Measurements from ENCODE around the gene LDLRAD2. TPM values are rescaled to one million over a fixed set of nuclear protein-coding genes. Genes with fewer than 3 reads are reported as not detected.
A peak's percentile ranks its signal among the peaks of the same experiment; 100 is the strongest.

Gene LDLRAD2
- total RNA-seq, 1 donor from 2014 or later, result 0.38 TPM

DNA sequence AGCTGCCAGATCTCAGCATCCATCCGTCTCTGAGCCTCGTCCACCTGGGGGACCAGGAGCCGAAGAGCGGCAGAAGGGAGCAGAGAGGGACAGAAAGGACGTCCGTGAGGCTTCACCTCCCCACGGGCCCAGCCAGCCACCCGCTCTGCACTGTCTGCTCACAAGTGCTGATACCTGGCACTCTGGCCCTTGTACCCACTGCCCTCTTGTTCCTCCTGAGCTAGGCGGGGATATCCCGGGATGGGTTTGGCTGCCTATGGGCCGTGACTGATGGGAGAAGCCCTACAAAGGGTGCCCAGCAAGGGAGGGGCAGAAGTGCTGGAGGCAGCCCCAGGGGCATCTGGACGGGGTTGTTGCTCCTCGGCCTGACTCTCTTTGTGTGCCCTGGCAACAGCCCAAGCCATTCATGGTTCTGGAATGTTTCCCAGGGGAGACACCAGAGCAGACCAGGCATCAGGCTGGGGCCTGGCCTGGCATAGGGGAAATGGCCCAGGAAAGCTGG, 57.6 kb downstream of the LDLRAD2 start:
- DNase-seq, result peak; percentile 72

GRCh38 chr1:21870611-21871010, 58.5 kb downstream of the LDLRAD2 start:
- Histone ChIP-seq H3K27ac (no peak overlapping the region), H3K36me3 (peaks cover 67% of the 10 kb centered on the region), H3K27me3 (no peaks in the 10 kb centered on the region), H3K9me3 (no peaks in the 10 kb centered on the region), H3K4me1 (no peaks in the 10 kb centered on the region), H3K4me3 (no peak overlapping the region)
- TF ChIP-seq, protein P1, sequence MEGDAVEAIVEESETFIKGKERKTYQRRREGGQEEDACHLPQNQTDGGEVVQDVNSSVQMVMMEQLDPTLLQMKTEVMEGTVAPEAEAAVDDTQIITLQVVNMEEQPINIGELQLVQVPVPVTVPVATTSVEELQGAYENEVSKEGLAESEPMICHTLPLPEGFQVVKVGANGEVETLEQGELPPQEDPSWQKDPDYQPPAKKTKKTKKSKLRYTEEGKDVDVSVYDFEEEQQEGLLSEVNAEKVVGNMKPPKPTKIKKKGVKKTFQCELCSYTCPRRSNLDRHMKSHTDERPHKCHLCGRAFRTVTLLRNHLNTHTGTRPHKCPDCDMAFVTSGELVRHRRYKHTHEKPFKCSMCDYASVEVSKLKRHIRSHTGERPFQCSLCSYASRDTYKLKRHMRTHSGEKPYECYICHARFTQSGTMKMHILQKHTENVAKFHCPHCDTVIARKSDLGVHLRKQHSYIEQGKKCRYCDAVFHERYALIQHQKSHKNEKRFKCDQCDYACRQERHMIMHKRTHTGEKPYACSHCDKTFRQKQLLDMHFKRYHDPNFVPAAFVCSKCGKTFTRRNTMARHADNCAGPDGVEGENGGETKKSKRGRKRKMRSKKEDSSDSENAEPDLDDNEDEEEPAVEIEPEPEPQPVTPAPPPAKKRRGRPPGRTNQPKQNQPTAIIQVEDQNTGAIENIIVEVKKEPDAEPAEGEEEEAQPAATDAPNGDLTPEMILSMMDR (IDR thresholded peaks at IDR 0.05), result no peak
- intact Hi-C loops (cut with DNase I), result no loop called here
- DNase-seq (no peak), ATAC-seq (no peak)

More for the DNA sequence above, 57.6 kb downstream of the LDLRAD2 start:
- intact Hi-C loops (cut with DNase I), result no loop called here
- no peaks in the 10 kb centered on the region for H3K9me3 ChIP-seq
- TF ChIP-seq, protein P1 (IDR thresholded peaks at IDR 0.05), result no peak
- ATAC-seq, result peak; percentile 53
- H3K4me1 ChIP-seq, result no peaks in the 10 kb centered on the region
- H3K36me3 ChIP-seq, result peaks cover 66% of the 10 kb centered on the region
- no peak overlapping the region for H3K4me3 ChIP-seq
- no peak overlapping the region for H3K27ac ChIP-seq
- H3K27me3 ChIP-seq, result no peaks in the 10 kb centered on the region

GRCh38 chr1:21871943-21872342, 59.9 kb downstream of the LDLRAD2 start:
- no peaks in the 10 kb centered on the region for H3K4me1 ChIP-seq
- DNase-seq, result no peak
- H3K36me3 ChIP-seq, result peaks cover 76% of the 10 kb centered on the region
- H3K4me3 ChIP-seq, result no peak overlapping the region
- no peak for ATAC-seq
- intact Hi-C loops (cut with DNase I), result no loop called here
- H3K27ac ChIP-seq, result no peak overlapping the region
- no peaks in the 10 kb centered on the region for H3K27me3 ChIP-seq
- no peaks in the 10 kb centered on the region for H3K9me3 ChIP-seq
- TF ChIP-seq, protein P1 (IDR thresholded peaks at IDR 0.05), result no peak

DNA sequence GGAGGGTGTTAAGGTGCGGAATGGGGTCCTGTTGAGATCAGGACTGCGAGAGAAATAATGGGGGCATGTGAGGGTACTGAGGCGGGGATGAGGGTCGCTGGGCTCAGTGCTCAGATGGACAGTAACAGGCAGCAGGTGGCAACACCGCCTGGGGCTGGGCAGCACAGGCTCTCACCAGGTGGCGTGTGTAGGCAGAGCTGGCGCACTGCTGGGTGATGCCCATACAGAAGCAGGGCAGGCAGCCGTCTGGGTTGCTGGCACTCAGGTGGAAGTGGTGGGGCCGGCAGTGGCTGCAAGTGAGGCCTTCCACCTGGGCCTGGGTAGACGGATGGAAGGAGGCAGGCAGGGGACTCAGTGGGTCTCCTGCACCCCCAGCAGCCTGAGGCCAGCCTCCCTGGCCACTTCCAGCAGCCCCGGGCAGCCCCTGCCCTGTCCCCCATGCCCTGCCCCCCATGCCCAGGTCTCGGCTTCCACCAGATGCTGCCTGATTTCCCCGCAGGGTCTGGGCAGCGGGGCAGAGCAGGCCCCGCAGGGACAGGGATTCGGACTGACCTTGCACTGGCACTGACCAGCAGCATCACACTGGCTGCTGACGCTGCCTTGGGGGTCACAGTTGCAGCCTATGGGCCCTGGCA, 60.5 kb downstream of the LDLRAD2 start:
- no peak overlapping the region for H3K4me3 ChIP-seq
- H3K27ac ChIP-seq, result no peak overlapping the region
- TF ChIP-seq, protein P1 (IDR thresholded peaks at IDR 0.05), result no peak
- ATAC-seq, result no peak
- H3K4me1 ChIP-seq, result no peaks in the 10 kb centered on the region
- no peaks in the 10 kb centered on the region for H3K27me3 ChIP-seq
- peaks cover 81% of the 10 kb centered on the region for H3K36me3 ChIP-seq
- no peak for DNase-seq
- H3K9me3 ChIP-seq, result no peaks in the 10 kb centered on the region
- intact Hi-C loops (cut with DNase I), result no loop called here

DNA sequence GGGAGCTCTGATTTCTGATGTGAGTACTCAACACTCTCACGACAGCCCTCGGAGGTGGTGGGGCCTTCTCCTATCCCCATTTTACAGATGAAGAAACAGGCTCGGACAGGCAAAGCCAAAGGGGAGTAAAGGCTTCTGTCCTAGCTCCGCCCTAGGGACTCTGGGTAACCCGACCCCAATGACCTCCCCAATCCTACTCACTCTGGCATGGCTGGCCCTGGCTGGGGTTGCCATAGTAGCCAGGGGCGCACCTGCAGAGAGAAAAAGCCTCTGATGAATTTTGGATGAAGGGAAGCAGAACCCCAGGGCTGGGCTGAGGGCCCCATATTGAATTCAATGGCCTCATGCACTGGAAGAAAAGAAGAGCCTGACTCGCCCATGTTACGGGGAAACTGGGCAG, 61.1 kb downstream of the LDLRAD2 start:
- no peaks in the 10 kb centered on the region for H3K4me1 ChIP-seq
- no peak overlapping the region for H3K4me3 ChIP-seq
- DNase-seq (no peak), ATAC-seq (no peak)
- intact Hi-C loops (cut with DNase I), result no loop called here
- H3K36me3 ChIP-seq, result peaks cover 86% of the 10 kb centered on the region
- no peaks in the 10 kb centered on the region for H3K9me3 ChIP-seq
- TF ChIP-seq, protein P1 (IDR thresholded peaks at IDR 0.05), result no peak
- H3K27me3 ChIP-seq, result no peaks in the 10 kb centered on the region
- no peak overlapping the region for H3K27ac ChIP-seq

Measured in upper lobe of right lung (tissue), 1 donor.